Measurements from ENCODE around the gene COL6A2. TPM values are rescaled to one million over a fixed set of nuclear protein-coding genes. Genes with fewer than 3 reads are reported as not detected.

The COL6A2 gene
- total and polyA plus RNA-seq, 2 experiments from 2014 or later, result 28.4 to 89.2 TPM

GRCh38 chr21:46091118-46091517 lies 6.8 kb upstream of the COL6A2 start:
- H3K4me3 ChIP-seq, result no peak overlapping the region
- no peak for ATAC-seq
- H3K27ac ChIP-seq (ENCODE audit: low read depth), result no peak overlapping the region
- 0 out of 2 replicates have a peak, but pooled peaks cover 2% of the 10 kb centered on the region for H3K9me2 ChIP-seq (ENCODE audit: insufficient read depth)
- no peaks in the 10 kb centered on the region for H3K4me1 ChIP-seq (ENCODE audit: insufficient read depth)
- TF ChIP-seq, protein P1, sequence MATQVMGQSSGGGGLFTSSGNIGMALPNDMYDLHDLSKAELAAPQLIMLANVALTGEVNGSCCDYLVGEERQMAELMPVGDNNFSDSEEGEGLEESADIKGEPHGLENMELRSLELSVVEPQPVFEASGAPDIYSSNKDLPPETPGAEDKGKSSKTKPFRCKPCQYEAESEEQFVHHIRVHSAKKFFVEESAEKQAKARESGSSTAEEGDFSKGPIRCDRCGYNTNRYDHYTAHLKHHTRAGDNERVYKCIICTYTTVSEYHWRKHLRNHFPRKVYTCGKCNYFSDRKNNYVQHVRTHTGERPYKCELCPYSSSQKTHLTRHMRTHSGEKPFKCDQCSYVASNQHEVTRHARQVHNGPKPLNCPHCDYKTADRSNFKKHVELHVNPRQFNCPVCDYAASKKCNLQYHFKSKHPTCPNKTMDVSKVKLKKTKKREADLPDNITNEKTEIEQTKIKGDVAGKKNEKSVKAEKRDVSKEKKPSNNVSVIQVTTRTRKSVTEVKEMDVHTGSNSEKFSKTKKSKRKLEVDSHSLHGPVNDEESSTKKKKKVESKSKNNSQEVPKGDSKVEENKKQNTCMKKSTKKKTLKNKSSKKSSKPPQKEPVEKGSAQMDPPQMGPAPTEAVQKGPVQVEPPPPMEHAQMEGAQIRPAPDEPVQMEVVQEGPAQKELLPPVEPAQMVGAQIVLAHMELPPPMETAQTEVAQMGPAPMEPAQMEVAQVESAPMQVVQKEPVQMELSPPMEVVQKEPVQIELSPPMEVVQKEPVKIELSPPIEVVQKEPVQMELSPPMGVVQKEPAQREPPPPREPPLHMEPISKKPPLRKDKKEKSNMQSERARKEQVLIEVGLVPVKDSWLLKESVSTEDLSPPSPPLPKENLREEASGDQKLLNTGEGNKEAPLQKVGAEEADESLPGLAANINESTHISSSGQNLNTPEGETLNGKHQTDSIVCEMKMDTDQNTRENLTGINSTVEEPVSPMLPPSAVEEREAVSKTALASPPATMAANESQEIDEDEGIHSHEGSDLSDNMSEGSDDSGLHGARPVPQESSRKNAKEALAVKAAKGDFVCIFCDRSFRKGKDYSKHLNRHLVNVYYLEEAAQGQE (IDR thresholded peaks at IDR 0.05; ENCODE audit: unreplicated experiment), result no peak
- TF ChIP-seq POLR2AphosphoS5 (IDR thresholded peaks at IDR 0.05; ENCODE audit: low read depth), result no peak
- no peak for TF ChIP-seq EZH2 (IDR thresholded peaks at IDR 0.05; ENCODE audit: low read depth, unreplicated experiment)
- TF ChIP-seq CTCF (conservative IDR thresholded peaks at IDR 0.05; ENCODE audit: low read depth in 2 of 2), result no peak
- no peak for TF ChIP-seq NANOG (IDR thresholded peaks at IDR 0.05; ENCODE audit: borderline replicate concordance)
- no peak for TF ChIP-seq ZNF114 (CRISPR knock-in tag; IDR thresholded peaks at IDR 0.05)
- no peak for TF ChIP-seq JUNB (IDR thresholded peaks at IDR 0.05; ENCODE audit: unreplicated experiment)
- TF ChIP-seq, protein P2, sequence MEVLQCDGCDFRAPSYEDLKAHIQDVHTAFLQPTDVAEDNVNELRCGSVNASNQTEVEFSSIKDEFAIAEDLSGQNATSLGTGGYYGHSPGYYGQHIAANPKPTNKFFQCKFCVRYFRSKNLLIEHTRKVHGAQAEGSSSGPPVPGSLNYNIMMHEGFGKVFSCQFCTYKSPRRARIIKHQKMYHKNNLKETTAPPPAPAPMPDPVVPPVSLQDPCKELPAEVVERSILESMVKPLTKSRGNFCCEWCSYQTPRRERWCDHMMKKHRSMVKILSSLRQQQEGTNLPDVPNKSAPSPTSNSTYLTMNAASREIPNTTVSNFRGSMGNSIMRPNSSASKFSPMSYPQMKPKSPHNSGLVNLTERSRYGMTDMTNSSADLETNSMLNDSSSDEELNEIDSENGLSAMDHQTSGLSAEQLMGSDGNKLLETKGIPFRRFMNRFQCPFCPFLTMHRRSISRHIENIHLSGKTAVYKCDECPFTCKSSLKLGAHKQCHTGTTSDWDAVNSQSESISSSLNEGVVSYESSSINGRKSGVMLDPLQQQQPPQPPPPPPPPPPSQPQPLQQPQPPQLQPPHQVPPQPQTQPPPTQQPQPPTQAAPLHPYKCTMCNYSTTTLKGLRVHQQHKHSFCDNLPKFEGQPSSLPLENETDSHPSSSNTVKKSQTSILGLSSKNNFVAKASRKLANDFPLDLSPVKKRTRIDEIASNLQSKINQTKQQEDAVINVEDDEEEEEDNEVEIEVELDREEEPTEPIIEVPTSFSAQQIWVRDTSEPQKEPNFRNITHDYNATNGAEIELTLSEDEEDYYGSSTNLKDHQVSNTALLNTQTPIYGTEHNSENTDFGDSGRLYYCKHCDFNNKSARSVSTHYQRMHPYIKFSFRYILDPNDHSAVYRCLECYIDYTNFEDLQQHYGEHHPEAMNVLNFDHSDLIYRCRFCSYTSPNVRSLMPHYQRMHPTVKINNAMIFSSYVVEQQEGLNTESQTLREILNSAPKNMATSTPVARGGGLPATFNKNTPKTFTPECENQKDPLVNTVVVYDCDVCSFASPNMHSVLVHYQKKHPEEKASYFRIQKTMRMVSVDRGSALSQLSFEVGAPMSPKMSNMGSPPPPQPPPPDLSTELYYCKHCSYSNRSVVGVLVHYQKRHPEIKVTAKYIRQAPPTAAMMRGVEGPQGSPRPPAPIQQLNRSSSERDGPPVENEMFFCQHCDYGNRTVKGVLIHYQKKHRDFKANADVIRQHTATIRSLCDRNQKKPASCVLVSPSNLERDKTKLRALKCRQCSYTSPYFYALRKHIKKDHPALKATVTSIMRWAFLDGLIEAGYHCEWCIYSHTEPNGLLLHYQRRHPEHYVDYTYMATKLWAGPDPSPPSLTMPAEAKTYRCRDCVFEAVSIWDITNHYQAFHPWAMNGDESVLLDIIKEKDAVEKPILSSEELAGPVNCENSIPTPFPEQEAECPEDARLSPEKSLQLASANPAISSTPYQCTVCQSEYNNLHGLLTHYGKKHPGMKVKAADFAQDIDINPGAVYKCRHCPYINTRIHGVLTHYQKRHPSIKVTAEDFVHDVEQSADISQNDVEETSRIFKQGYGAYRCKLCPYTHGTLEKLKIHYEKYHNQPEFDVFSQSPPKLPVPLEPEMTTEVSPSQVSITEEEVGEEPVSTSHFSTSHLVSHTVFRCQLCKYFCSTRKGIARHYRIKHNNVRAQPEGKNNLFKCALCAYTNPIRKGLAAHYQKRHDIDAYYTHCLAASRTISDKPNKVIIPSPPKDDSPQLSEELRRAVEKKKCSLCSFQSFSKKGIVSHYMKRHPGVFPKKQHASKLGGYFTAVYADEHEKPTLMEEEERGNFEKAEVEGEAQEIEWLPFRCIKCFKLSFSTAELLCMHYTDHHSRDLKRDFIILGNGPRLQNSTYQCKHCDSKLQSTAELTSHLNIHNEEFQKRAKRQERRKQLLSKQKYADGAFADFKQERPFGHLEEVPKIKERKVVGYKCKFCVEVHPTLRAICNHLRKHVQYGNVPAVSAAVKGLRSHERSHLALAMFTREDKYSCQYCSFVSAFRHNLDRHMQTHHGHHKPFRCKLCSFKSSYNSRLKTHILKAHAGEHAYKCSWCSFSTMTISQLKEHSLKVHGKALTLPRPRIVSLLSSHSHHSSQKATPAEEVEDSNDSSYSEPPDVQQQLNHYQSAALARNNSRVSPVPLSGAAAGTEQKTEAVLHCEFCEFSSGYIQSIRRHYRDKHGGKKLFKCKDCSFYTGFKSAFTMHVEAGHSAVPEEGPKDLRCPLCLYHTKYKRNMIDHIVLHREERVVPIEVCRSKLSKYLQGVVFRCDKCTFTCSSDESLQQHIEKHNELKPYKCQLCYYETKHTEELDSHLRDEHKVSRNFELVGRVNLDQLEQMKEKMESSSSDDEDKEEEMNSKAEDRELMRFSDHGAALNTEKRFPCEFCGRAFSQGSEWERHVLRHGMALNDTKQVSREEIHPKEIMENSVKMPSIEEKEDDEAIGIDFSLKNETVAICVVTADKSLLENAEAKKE (CRISPR knock-in tag; IDR thresholded peaks at IDR 0.05), result no peak
- H2AFZ ChIP-seq, result no peak overlapping the region
- Mint-ChIP-seq H3K9me3 (peaks cover 58% of the 10 kb centered on the region), H3K27ac (no peak overlapping the region), H3K4me3 (no peak overlapping the region), H3K27me3 (ENCODE audit: insufficient read depth, low read depth, poor library complexity) (peaks cover 15% of the 10 kb centered on the region), H3K36me3 (ENCODE audit: low read depth) (peaks cover 35% of the 10 kb centered on the region), H3K4me1 (no peaks in the 10 kb centered on the region)
- no peak overlapping the region for H3K4me2 ChIP-seq
- H4K20me1 ChIP-seq (replicated peaks; ENCODE audit: insufficient read depth), result no peaks in the 10 kb centered on the region
- H3K36me3 ChIP-seq (ENCODE audit: insufficient read depth), result no peaks in the 10 kb centered on the region
- no peaks in the 10 kb centered on the region for H3F3A ChIP-seq (replicated peaks; ENCODE audit: low read depth)
- no peaks in the 10 kb centered on the region for H3K27me3 ChIP-seq (ENCODE audit: insufficient read depth)
- DNase-seq (ENCODE audit: low spot score), result no peak
- H3K79me2 ChIP-seq (replicated peaks; ENCODE audit: insufficient read depth), result no peaks in the 10 kb centered on the region

Measured in GM23338 (cell line).